ENCODE results near the gene PARP9. TPM values are rescaled to one million over a fixed set of nuclear protein-coding genes. Genes with fewer than 3 reads are reported as not detected.

The PARP9 gene
- total and polyA plus RNA-seq, 2 of the 4 experiments (the other 2 are of a cell fraction), result 6.7 to 7.7 TPM

GRCh38 chr3:122602011-122602710, 38.1 kb upstream of the PARP9 start:
- Histone ChIP-seq H3K56ac (ENCODE audit: extremely low read depth, insufficient read depth, low read length) (no peak overlapping the region), H2AK9ac (replicated peaks; ENCODE audit: low read depth, low read length, poor library complexity) (no peak overlapping the region), H3K27ac (ENCODE audit: insufficient read depth, low read length) (no peak overlapping the region), H3K27me3 (ENCODE audit: control insufficient read depth, insufficient read depth, low read length) (peaks cover 14% of the 10 kb centered on the region), H3K4me1 (ENCODE audit: control insufficient read depth, insufficient read depth, low read length) (no peaks in the 10 kb centered on the region), H3K4me3 (ENCODE audit: insufficient read depth, low read depth, low read length) (no peak overlapping the region), H3K9ac (ENCODE audit: low read depth, low read length) (no peak overlapping the region), H4K20me1 (ENCODE audit: insufficient read depth, low read length) (no peaks in the 10 kb centered on the region), H3K18ac (ENCODE audit: low read depth, low read length) (no peak overlapping the region), H4K5ac (ENCODE audit: low read depth, low read length) (no peak overlapping the region), H3K23ac (ENCODE audit: low read depth, low read length) (no peak overlapping the region), H3K36me3 (ENCODE audit: control insufficient read depth, insufficient read depth, low read length) (no peaks in the 10 kb centered on the region), H2AK5ac (ENCODE audit: low read depth, low read length) (no peak overlapping the region), H2BK5ac (ENCODE audit: low read depth, low read length, poor library complexity, severe bottlenecking) (no peak overlapping the region), H3K4ac (ENCODE audit: low read depth, low read length) (no peak overlapping the region), H3K79me1 (ENCODE audit: low read depth in 1 of 2, low read length in 2 of 2) (no peaks in the 10 kb centered on the region), H2AFZ (replicated peaks; ENCODE audit: low read length, poor library complexity) (no peak overlapping the region), H2BK15ac (ENCODE audit: low read depth, low read length) (no peak overlapping the region), H3K9me1 (ENCODE audit: insufficient read depth, low read length) (no peaks in the 10 kb centered on the region), H3K4me2 (ENCODE audit: low read depth, low read length) (no peak overlapping the region), H2BK120ac (ENCODE audit: low read depth, low read length) (no peak overlapping the region), H4K8ac (ENCODE audit: low read depth in 2 of 2, low read length in 2 of 2) (no peak overlapping the region), H4K91ac (ENCODE audit: insufficient read depth, low read depth, low read length) (no peak overlapping the region), H3K9me3 (ENCODE audit: control insufficient read depth, insufficient read depth, low read length) (0 out of 2 replicates have a peak, but pooled peaks cover 3% of the 10 kb centered on the region), H3K14ac (replicated peaks; ENCODE audit: low read depth, low read length) (no peak overlapping the region), H2BK20ac (ENCODE audit: low read depth, low read length) (no peak overlapping the region)
- no peak for TF ChIP-seq RCOR1 (IDR thresholded peaks at IDR 0.05; ENCODE audit: insufficient replicate concordance, low read length)
- no peak for TF ChIP-seq USF2 (IDR thresholded peaks at IDR 0.05; ENCODE audit: low read depth, low read length)
- no peak for TF ChIP-seq MXI1 (IDR thresholded peaks at IDR 0.05; ENCODE audit: borderline replicate concordance, low read depth, low read length)
- TF ChIP-seq FOS (IDR thresholded peaks at IDR 0.05; ENCODE audit: low read depth, low read length), result no peak
- TF ChIP-seq MAFK (IDR thresholded peaks at IDR 0.05; ENCODE audit: low read depth, low read length), result no peak
- no peak for TF ChIP-seq MAZ (IDR thresholded peaks at IDR 0.05; ENCODE audit: borderline replicate concordance, low read depth, low read length)
- no peak for TF ChIP-seq BHLHE40 (IDR thresholded peaks at IDR 0.05; ENCODE audit: low read depth, low read length)
- intact Hi-C loops (cut with micrococcal nuclease), result no loop called here
- no CpG with 5 or more reads among the region's 5 CpGs for WGBS, 2 experiments (ENCODE audit: extremely low coverage in 2 of 2, insufficient read length in 1 of 2)
- ATAC-seq (ENCODE audit: low read depth) (no peak), DNase-seq (no peak)
- in situ Hi-C loops (cut with MboI; ENCODE audit: low sequenced_read_pairs), result no loop called here
- dilution Hi-C loops (cut with HindIII; ENCODE audit: low sequenced_read_pairs, unreplicated experiment), result no loop called here
- ChIA-PET CTCF (interaction anchor here (0.7 kb wide), 1 partner anchor 19 kb away, joined by 3 read pairs; no protein-coding TSS in a partner anchor), POLR2A (ENCODE audit: unreplicated experiment) (no interaction called here)
- BruUV-seq (replicated peaks), result no TSS peak

Measured in IMR-90 (cell line).